Lung microvascular endothelial cell (primary cell): ENCODE data around the gene TRIML1. TPM values are rescaled to one million over a fixed set of nuclear protein-coding genes. Genes with fewer than 3 reads are reported as not detected.

Experiments
- DNase-seq, 2 donors: peaks; one replicate each; pipeline versions ENCODE4 v3.0.0 to v3.0.0-alpha.2; 2010; ENCODE audit warnings: low read depth in 2 of 2
- total RNA-seq: library from RNA; depleted of rRNA; stranded (reverse); fragments of >200 nt; gene quantifications from 2 replicates; pipeline ENCODE4 v1.2.1, GENCODE V29; 2014

Gene TRIML1
- total RNA-seq, 1 donor from 2014 or later: not detected

GRCh38 chr4:188147776-188148175 is 8.5 kb downstream of the TRIML1 start:
- no peak for DNase-seq

GRCh38 chr4:188154668-188155405 is 15.6 kb downstream of the TRIML1 start:
- DNase-seq: no peak

- no peak for DNase-seq
These were observed 19.1 kb downstream of the TRIML1 start for GRCh38 chr4:188158336-188158735.

- peak in 1 of 2 donors; percentile 36 for DNase-seq
These were observed 20.4 kb downstream of the TRIML1 start for GRCh38 chr4:188159513-188160226.

- no peak for DNase-seq
These were observed 21.2 kb downstream of the TRIML1 start for GRCh38 chr4:188160406-188160805.

GRCh38 chr4:188161167-188161566 is 21.9 kb downstream of the TRIML1 start:
- DNase-seq: no peak

GRCh38 chr4:188162698-188163097 is 23.5 kb downstream of the TRIML1 start:
- no peak for DNase-seq

- no peak for DNase-seq
These were observed 29.6 kb downstream of the TRIML1 start for GRCh38 chr4:188168726-188169373.

GRCh38 chr4:188171551-188171950 is 32.3 kb downstream of the TRIML1 start:
- no peak for DNase-seq

GRCh38 chr4:188175288-188175687 is 36.0 kb downstream of the TRIML1 start:
- DNase-seq: no peak

- no peak for DNase-seq
These were observed 38.9 kb downstream of the TRIML1 start for GRCh38 chr4:188177997-188178675.

GRCh38 chr4:188178806-188179205 is 39.6 kb downstream of the TRIML1 start:
- DNase-seq: no peak

GRCh38 chr4:188187106-188187505 is 47.9 kb downstream of the TRIML1 start:
- DNase-seq: no peak

GRCh38 chr4:188190461-188190860 is 51.2 kb downstream of the TRIML1 start:
- no peak for DNase-seq

- DNase-seq: no peak
These were observed 55.2 kb downstream of the TRIML1 start for GRCh38 chr4:188194421-188194820.

GRCh38 chr4:188195389-188195985 is 56.2 kb downstream of the TRIML1 start:
- no peak for DNase-seq

- no peak for DNase-seq
These were observed 57.0 kb downstream of the TRIML1 start for GRCh38 chr4:188196134-188196735.
